Mesothelial cell of epicardium (in vitro differentiated cells): ENCODE measurements around the gene MCU. TPM values are rescaled to one million over a fixed set of nuclear protein-coding genes. Genes with fewer than 3 reads are reported as not detected.
"Not testable (repeated sequence)": the region's sequence is repeated elsewhere in the genome, so short reads cannot be mapped to it uniquely, and the experiment has no call there.

Experiments
- DNase-seq, 2 experiments: peaks; one replicate each; pipeline ENCODE4 v3.0.0; 2021; ENCODE audit warnings: low spot score in 2 of 2; ENCODE audit not compliant: unreplicated experiment in 2 of 2
- H3K27ac Mint-ChIP-seq: 2 replicates; pipeline ENCODE4 v1.8.0; 2021; ENCODE audit warnings: mixed read lengths
- H3K27me3 Mint-ChIP-seq: 2 replicates; pipeline ENCODE4 v1.8.0; 2021; ENCODE audit warnings: low read depth, mixed read lengths
- H3K36me3 Mint-ChIP-seq: 2 replicates; pipeline ENCODE4 v1.8.0; 2021; ENCODE audit warnings: mixed read lengths
- H3K4me1 Mint-ChIP-seq: 2 replicates; pipeline ENCODE4 v1.8.0; 2021; ENCODE audit warnings: mixed read lengths
- H3K4me3 Mint-ChIP-seq: 2 replicates; pipeline ENCODE4 v1.8.0; 2021; ENCODE audit warnings: mild to moderate bottlenecking, moderate library complexity, mixed read lengths
- H3K9me3 Mint-ChIP-seq: 2 replicates; pipeline ENCODE4 v1.8.0; 2021; ENCODE audit warnings: mixed read lengths
- CTCF ChIP-seq: fragments of 200-600 bp; sonication (generic); IDR thresholded peaks from one replicate; pipeline ENCODE4 v1.5.0; 2021; ENCODE audit warnings: antibody characterized with exemption; ENCODE audit not compliant: unreplicated experiment
- total RNA-seq: library from RNA; stranded (reverse); gene quantifications from 3 replicates; pipeline ENCODE4 v1.2.1, GENCODE V29; 2021

Gene MCU
- total RNA-seq, 1 donor from 2014 or later, result 44.6 TPM

- H3K4me1 Mint-ChIP-seq, result peaks cover 29% of the 10 kb centered on the region
- H3K9me3 Mint-ChIP-seq, result no peaks in the 10 kb centered on the region
- peak overlapping the region; percentile 27 for H3K27ac Mint-ChIP-seq
- peak overlapping the region; percentile 32 for H3K4me3 Mint-ChIP-seq
- no peak for DNase-seq
- no peaks in the 10 kb centered on the region for H3K27me3 Mint-ChIP-seq
- no peak for TF ChIP-seq CTCF
- no peaks in the 10 kb centered on the region for H3K36me3 Mint-ChIP-seq
These were observed 2.8 kb downstream of the MCU start for GRCh38 chr10:72694476-72695369.

GRCh38 chr10:72695496-72695895, 3.6 kb downstream of the MCU start:
- Mint-ChIP-seq H3K27me3 (no peaks in the 10 kb centered on the region), H3K36me3 (no peaks in the 10 kb centered on the region), H3K9me3 (no peaks in the 10 kb centered on the region), H3K27ac (no peak overlapping the region), H3K4me1 (peaks cover 29% of the 10 kb centered on the region), H3K4me3 (no peak overlapping the region)
- DNase-seq, result no peak
- TF ChIP-seq CTCF, result no peak

GRCh38 chr10:72697716-72698115, 5.8 kb downstream of the MCU start:
- Mint-ChIP-seq H3K4me3 (no peak overlapping the region), H3K36me3 (no peaks in the 10 kb centered on the region), H3K9me3 (no peaks in the 10 kb centered on the region)

GRCh38 chr10:72702465-72702864, 10.5 kb downstream of the MCU start:
- H3K36me3 Mint-ChIP-seq, DNase-seq, H3K27ac Mint-ChIP-seq, H3K9me3 Mint-ChIP-seq, H3K4me3 Mint-ChIP-seq, H3K27me3 Mint-ChIP-seq, H3K4me1 Mint-ChIP-seq: not testable (repeated sequence)

More at GRCh38 chr10:72697716-72698115, 5.8 kb downstream of the MCU start:
- no peak for DNase-seq
- Mint-ChIP-seq H3K27me3 (no peaks in the 10 kb centered on the region), H3K27ac (no peak overlapping the region), H3K4me1 (peaks cover 33% of the 10 kb centered on the region)
- no peak for TF ChIP-seq CTCF

GRCh38 chr10:72702868-72703581, 11.1 kb downstream of the MCU start:
- H3K27ac Mint-ChIP-seq, result peak overlapping the region; percentile 56
- no peaks in the 10 kb centered on the region for H3K27me3 Mint-ChIP-seq
- no peak for DNase-seq
- H3K4me1 Mint-ChIP-seq, result peaks cover 11% of the 10 kb centered on the region
- no peak for TF ChIP-seq CTCF
- H3K36me3 Mint-ChIP-seq, result no peaks in the 10 kb centered on the region
- no peaks in the 10 kb centered on the region for H3K9me3 Mint-ChIP-seq
- no peak overlapping the region for H3K4me3 Mint-ChIP-seq

- no peak for TF ChIP-seq CTCF
- H3K27me3 Mint-ChIP-seq, result no peaks in the 10 kb centered on the region
- H3K36me3 Mint-ChIP-seq, result no peaks in the 10 kb centered on the region
- H3K27ac Mint-ChIP-seq, result peak overlapping the region; percentile 80
- no peak for DNase-seq
- no peaks in the 10 kb centered on the region for H3K9me3 Mint-ChIP-seq
- no peak overlapping the region for H3K4me3 Mint-ChIP-seq
- peaks cover 21% of the 10 kb centered on the region for H3K4me1 Mint-ChIP-seq
These were observed 12.2 kb downstream of the MCU start for GRCh38 chr10:72704117-72704516.
